CD4-positive, CD25-positive, alpha-beta regulatory T cell (primary cell): ENCODE results near the gene PPP2R3A. TPM values are rescaled to one million over a fixed set of nuclear protein-coding genes. Genes with fewer than 3 reads are reported as not detected.
"Not testable (repeated sequence)": the region's sequence is repeated elsewhere in the genome, so short reads cannot be mapped to it uniquely, and the experiment has no call there.

Source experiments
- ATAC-seq, 2 donors: fragments of 150-1000 bp; cut with Tn5 transposase; one replicate each; pipeline ENCODE4 v1.10.0; 2021; ENCODE audit warnings: low read depth in 2 of 2, moderate number of reproducible peaks in 2 of 2, moderate library complexity in 1 of 2
- DNase-seq, 3 donors: peaks; one replicate each; pipeline versions ENCODE4 v3.0.0 to v3.0.0-alpha.2; 2012 to 2022; ENCODE audit warnings: mixed read lengths in 1 of 3
- H3K27ac ChIP-seq: one replicate; pipeline ENCODE4 v1.7.0; 2013; ENCODE audit warnings: mild to moderate bottlenecking, low read length; ENCODE audit not compliant: insufficient read depth, poor library complexity, severe bottlenecking
- H3K27me3 ChIP-seq: one replicate; pipeline ENCODE4 v1.7.0; 2013; ENCODE audit warnings: low read length; ENCODE audit not compliant: control insufficient read depth, insufficient read depth
- H3K36me3 ChIP-seq: one replicate; pipeline ENCODE4 v1.7.0; 2013; ENCODE audit warnings: mild to moderate bottlenecking, low read length, moderate library complexity; ENCODE audit not compliant: control insufficient read depth, insufficient read depth
- H3K4me1 ChIP-seq: 2 replicates; pipeline ENCODE4 v1.7.0; 2013; ENCODE audit warnings: mild to moderate bottlenecking, low read length; ENCODE audit not compliant: insufficient read depth, control insufficient read depth, poor library complexity, severe bottlenecking
- H3K4me3 ChIP-seq: one replicate; pipeline ENCODE4 v1.7.0; 2013; ENCODE audit warnings: low read depth, mild to moderate bottlenecking, low read length, moderate library complexity
- H3K9me3 ChIP-seq, 2 experiments: 1 replicate in 1 of 2; 2 replicates in 1 of 2; pipeline ENCODE4 v1.7.0; 2013; ENCODE audit warnings: low read length in 2 of 2, mild to moderate bottlenecking in 1 of 2, moderate library complexity in 1 of 2; ENCODE audit not compliant: control insufficient read depth in 2 of 2
- H3K27ac Mint-ChIP-seq, 3 donors: one replicate each; pipeline ENCODE4 v1.8.0; 2020 to 2022; ENCODE audit warnings: mild to moderate bottlenecking in 3 of 3, mixed read lengths in 3 of 3, moderate library complexity in 2 of 3
- H3K27me3 Mint-ChIP-seq: one replicate; pipeline ENCODE4 v1.8.0; 2022; ENCODE audit warnings: mild to moderate bottlenecking, mixed read lengths
- H3K36me3 Mint-ChIP-seq: one replicate; pipeline ENCODE4 v1.8.0; 2020; ENCODE audit warnings: mixed read lengths
- H3K4me1 Mint-ChIP-seq, 4 donors: one replicate each; pipeline ENCODE4 v1.8.0; 2020 to 2022; ENCODE audit warnings: mixed read lengths in 4 of 4, mild to moderate bottlenecking in 1 of 4
- H3K4me3 Mint-ChIP-seq, 4 donors: one replicate each; pipeline ENCODE4 v1.8.0; 2020 to 2022; ENCODE audit warnings: mild to moderate bottlenecking in 4 of 4, mixed read lengths in 4 of 4, moderate library complexity in 3 of 4
- H3K9me3 Mint-ChIP-seq, 7 donors: one replicate each; pipeline ENCODE4 v1.8.0; 2020 to 2022; ENCODE audit warnings: mixed read lengths in 7 of 7, mild to moderate bottlenecking in 3 of 7, moderate library complexity in 2 of 7
- polyA plus RNA-seq, 4 donors: library from polyadenylated mRNA; unstranded; fragments of 300-500 nt; fragmentation: Illumina TruSeq; gene quantifications; one replicate each; pipeline ENCODE4 v1.2.3, GENCODE V29; 2021
- total RNA-seq: library from RNA; stranded (reverse); gene quantifications from one replicate; pipeline ENCODE4 v1.2.3, GENCODE V29; 2022

The PPP2R3A gene
- total and polyA plus RNA-seq, 5 donors from 2014 or later: 0.03 to 0.27 (median 0.14) TPM

GRCh38 chr3:136163607-136164006, 198.1 kb downstream of the PPP2R3A start:
- Mint-ChIP-seq H3K4me1 (peaks cover 46 to 85% (median 72%) of the 10 kb centered on the region in 4 donors), H3K27ac (peak overlapping the region; percentile 60 to 78 (median 62)), H3K36me3 (peaks cover 16% of the 10 kb centered on the region), H3K4me3 (peak overlapping the region in 3 of 4 donors; percentile 54 to 66 (median 63))
- H3K27ac ChIP-seq: peak overlapping the region; percentile 3
- H3K9me3 Mint-ChIP-seq, ATAC-seq, H3K9me3 ChIP-seq, H3K36me3 ChIP-seq, H3K27me3 Mint-ChIP-seq, H3K27me3 ChIP-seq, DNase-seq: not testable (repeated sequence)
- H3K4me1 ChIP-seq: peaks cover 48% of the 10 kb centered on the region
- peak overlapping the region; percentile 35 for H3K4me3 ChIP-seq

GRCh38 chr3:136166507-136166906, 201.0 kb downstream of the PPP2R3A start:
- Histone ChIP-seq H3K9me3 (no peaks in the 10 kb centered on the region), H3K36me3 (no peaks in the 10 kb centered on the region), H3K27me3 (no peaks in the 10 kb centered on the region), H3K4me3 (peak overlapping the region; percentile 33), H3K27ac (no peak overlapping the region), H3K4me1 (peaks cover 53% of the 10 kb centered on the region)
- peaks cover 13% of the 10 kb centered on the region for H3K36me3 Mint-ChIP-seq
- DNase-seq (no peak), ATAC-seq (no peak)
- no peaks in the 10 kb centered on the region for H3K9me3 Mint-ChIP-seq
- H3K27ac Mint-ChIP-seq: no peak overlapping the region
- peaks cover 43 to 78% (median 66%) of the 10 kb centered on the region in 4 donors for H3K4me1 Mint-ChIP-seq
- no peaks in the 10 kb centered on the region for H3K27me3 Mint-ChIP-seq
- H3K4me3 Mint-ChIP-seq: peak overlapping the region in 2 of 4 donors; percentile 44 to 56

GRCh38 chr3:136168236-136168635, 202.7 kb downstream of the PPP2R3A start:
- not testable (repeated sequence) for ATAC-seq, DNase-seq, H3K27me3 Mint-ChIP-seq, H3K9me3 Mint-ChIP-seq, H3K9me3 ChIP-seq, H3K27ac ChIP-seq, H3K36me3 ChIP-seq, H3K27me3 ChIP-seq
- peaks cover 12% of the 10 kb centered on the region for H3K36me3 Mint-ChIP-seq
- peak overlapping the region; percentile 52 for H3K4me3 ChIP-seq
- peak overlapping the region in 2 of 3 donors; percentile 33 to 58 for H3K27ac Mint-ChIP-seq
- peaks cover 35 to 62% (median 59%) of the 10 kb centered on the region in 4 donors for H3K4me1 Mint-ChIP-seq
- peaks cover 56% of the 10 kb centered on the region for H3K4me1 ChIP-seq
- peak overlapping the region in 3 of 4 donors; percentile 27 to 77 (median 70) for H3K4me3 Mint-ChIP-seq

DNA sequence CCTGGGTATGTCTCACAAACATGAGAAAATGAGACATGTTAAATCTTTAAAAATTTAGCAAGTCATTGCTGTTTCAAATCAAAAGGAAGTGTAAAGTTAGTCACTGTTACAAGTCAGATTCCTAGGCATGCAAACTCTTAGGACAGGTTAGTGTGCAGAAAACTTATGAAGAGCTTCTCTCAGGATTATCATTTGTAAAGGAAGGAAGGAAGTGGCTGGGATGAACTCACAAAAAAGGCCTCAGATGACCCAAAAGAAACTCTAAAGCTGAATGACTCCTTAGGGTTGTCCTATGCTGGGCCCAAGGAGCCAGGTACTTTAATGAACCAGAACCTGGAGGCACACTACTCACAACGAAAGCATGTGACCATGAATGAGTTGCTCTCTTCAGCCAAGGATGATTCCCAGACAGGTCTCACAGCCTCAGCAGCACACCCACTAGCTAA, 205.6 kb downstream of the PPP2R3A start:
- H3K4me3 ChIP-seq: peak overlapping the region; percentile 37
- H3K27me3 ChIP-seq: no peaks in the 10 kb centered on the region
- Mint-ChIP-seq H3K36me3 (peaks cover 8% of the 10 kb centered on the region), H3K4me3 (peak overlapping the region in 2 of 4 donors; percentile 50 to 73), H3K9me3 (no peaks in the 10 kb centered on the region), H3K4me1 (peaks cover 27 to 50% (median 43%) of the 10 kb centered on the region in 4 donors), H3K27me3 (no peaks in the 10 kb centered on the region), H3K27ac (peak overlapping the region; percentile 0 to 78 (median 15))
- H3K4me1 ChIP-seq: peaks cover 52% of the 10 kb centered on the region
- no peaks in the 10 kb centered on the region for H3K9me3 ChIP-seq
- H3K36me3 ChIP-seq: no peaks in the 10 kb centered on the region
- DNase-seq (no peak), ATAC-seq (no peak)
- H3K27ac ChIP-seq: no peak overlapping the region

- Histone ChIP-seq H3K4me1 (peaks cover 64% of the 10 kb centered on the region), H3K27me3 (no peaks in the 10 kb centered on the region), H3K27ac (peak overlapping the region; percentile 34), H3K4me3 (peak overlapping the region; percentile 56), H3K9me3 (no peaks in the 10 kb centered on the region), H3K36me3 (no peaks in the 10 kb centered on the region)
- peaks cover 0 to 1% (median 0%) of the 10 kb centered on the region in 7 donors for H3K9me3 Mint-ChIP-seq
- H3K36me3 Mint-ChIP-seq: no peaks in the 10 kb centered on the region
- no peak overlapping the region for H3K27ac Mint-ChIP-seq
- DNase-seq (no peak), ATAC-seq (no peak)
- H3K4me3 Mint-ChIP-seq: peak overlapping the region in 1 of 4 donors; percentile 26
- peaks cover 23 to 45% (median 36%) of the 10 kb centered on the region in 4 donors for H3K4me1 Mint-ChIP-seq
- H3K27me3 Mint-ChIP-seq: no peaks in the 10 kb centered on the region
Measured at GRCh38 chr3:136173939-136174490, 208.5 kb downstream of the PPP2R3A start.

DNA sequence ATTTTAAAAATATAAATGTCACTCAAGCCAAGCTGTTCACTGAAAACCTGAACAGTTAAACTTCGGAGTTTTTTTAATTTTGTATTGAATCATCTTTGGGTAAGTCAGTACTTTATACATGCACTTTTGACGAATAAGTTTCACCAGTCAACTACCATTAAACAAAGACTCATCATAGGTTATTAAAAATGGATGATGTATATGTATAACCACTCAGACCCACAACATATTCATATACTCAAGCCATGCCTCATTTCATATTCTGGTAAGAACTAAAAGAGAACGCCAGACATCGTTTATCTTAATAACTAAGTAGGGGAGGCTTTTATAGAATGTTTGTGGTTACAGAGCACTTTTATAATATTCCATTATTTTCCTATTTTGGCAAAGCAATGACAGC, 212.3 kb downstream of the PPP2R3A start:
- H3K36me3 ChIP-seq: no peaks in the 10 kb centered on the region
- Mint-ChIP-seq H3K36me3 (peaks cover 2% of the 10 kb centered on the region), H3K27me3 (no peaks in the 10 kb centered on the region), H3K4me3 (peak overlapping the region; percentile 28 to 64 (median 42)), H3K27ac (no peak overlapping the region), H3K4me1 (peaks cover 36 to 71% (median 55%) of the 10 kb centered on the region in 4 donors), H3K9me3 (peaks cover 0 to 1% (median 0%) of the 10 kb centered on the region in 7 donors)
- DNase-seq: no peak
- no peak overlapping the region for H3K27ac ChIP-seq
- peaks cover 74% of the 10 kb centered on the region for H3K4me1 ChIP-seq
- no peak for ATAC-seq
- H3K4me3 ChIP-seq: peak overlapping the region; percentile 47
- no peaks in the 10 kb centered on the region for H3K27me3 ChIP-seq
- no peaks in the 10 kb centered on the region for H3K9me3 ChIP-seq

DNA sequence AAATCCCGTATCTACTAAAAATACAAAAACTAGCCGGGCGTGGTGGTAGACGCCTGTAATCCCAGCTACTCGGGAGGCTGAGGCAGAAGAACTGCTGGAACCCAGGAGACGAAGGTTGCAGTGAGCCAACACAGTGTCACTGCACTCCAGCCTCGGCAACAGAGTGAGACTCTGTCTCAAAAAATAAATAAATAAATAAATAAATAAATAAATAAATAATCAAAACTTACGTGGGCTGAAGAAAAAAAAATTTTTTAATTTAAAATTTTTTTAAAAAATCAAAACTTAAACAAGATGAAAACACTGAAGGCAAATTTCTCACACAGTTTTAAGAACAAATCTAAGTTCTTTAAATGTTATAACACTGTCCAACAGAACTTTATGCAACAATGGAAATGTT, 216.2 kb downstream of the PPP2R3A start:
- no peak for DNase-seq

DNA sequence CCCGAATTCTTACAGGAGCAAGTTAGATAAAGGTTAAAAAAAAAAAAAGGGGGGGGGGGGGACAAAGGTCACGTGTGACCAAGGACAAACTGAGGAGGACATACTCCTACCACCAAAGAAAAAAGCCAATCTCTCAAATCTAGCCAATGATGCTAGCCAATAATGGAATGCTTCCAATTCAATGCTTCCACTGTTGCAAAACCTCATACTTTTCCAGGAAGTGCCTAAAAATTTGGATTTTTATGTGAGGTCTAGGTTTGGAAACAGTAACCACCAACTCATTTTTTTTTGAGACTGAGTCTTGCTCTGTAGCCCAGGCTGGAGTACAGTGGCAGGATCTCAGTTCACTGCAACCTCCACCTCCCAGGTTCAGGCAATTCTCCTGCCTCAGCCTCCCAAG, 219.2 kb downstream of the PPP2R3A start:
- H3K4me3 Mint-ChIP-seq: peak overlapping the region in 2 of 4 donors; percentile 74 to 82
- H3K4me1 Mint-ChIP-seq: peaks cover 41 to 91% (median 68%) of the 10 kb centered on the region in 4 donors
- Histone ChIP-seq H3K27ac (peak overlapping the region; percentile 6), H3K9me3 (no peaks in the 10 kb centered on the region), H3K4me1 (peaks cover 90% of the 10 kb centered on the region), H3K4me3 (peak overlapping the region; percentile 43), H3K36me3 (no peaks in the 10 kb centered on the region), H3K27me3 (no peaks in the 10 kb centered on the region)
- no peak for DNase-seq
- H3K9me3 Mint-ChIP-seq: peaks cover 0 to 1% (median 0%) of the 10 kb centered on the region in 7 donors
- peaks cover 6% of the 10 kb centered on the region for H3K36me3 Mint-ChIP-seq
- H3K27ac Mint-ChIP-seq: peak overlapping the region in 1 of 3 donors; percentile 49
- ATAC-seq: no peak
- no peaks in the 10 kb centered on the region for H3K27me3 Mint-ChIP-seq

More for the DNA sequence above, 216.2 kb downstream of the PPP2R3A start:
- ATAC-seq: no peak
- H3K4me1 ChIP-seq: peaks cover 85% of the 10 kb centered on the region
- Mint-ChIP-seq H3K27ac (peak overlapping the region in 1 of 3 donors; percentile 70), H3K4me1 (peaks cover 46 to 92% (median 72%) of the 10 kb centered on the region in 4 donors), H3K4me3 (peak overlapping the region; percentile 15 to 75 (median 56)), H3K27me3 (no peaks in the 10 kb centered on the region), H3K36me3 (peaks cover 3% of the 10 kb centered on the region), H3K9me3 (peaks cover 0 to 1% (median 0%) of the 10 kb centered on the region in 7 donors)
- no peaks in the 10 kb centered on the region for H3K9me3 ChIP-seq
- H3K36me3 ChIP-seq: no peaks in the 10 kb centered on the region
- H3K27ac ChIP-seq: no peak overlapping the region
- no peaks in the 10 kb centered on the region for H3K27me3 ChIP-seq
- H3K4me3 ChIP-seq: peak overlapping the region; percentile 65
